Smooth muscle cell (in vitro differentiated cells): Measurements from ENCODE around the gene PI4KA. TPM values are rescaled to one million over a fixed set of nuclear protein-coding genes. Genes with fewer than 3 reads are reported as not detected.
A peak's percentile ranks its signal among the peaks of the same experiment; 100 is the strongest.

ENCODE experiments used
- DNase-seq: peaks from one replicate; lab custom pipeline; 2025; ENCODE audit not compliant: unreplicated experiment; lab: John Stamatoyannopoulos, UW
- H2AFZ ChIP-seq: fragments of 200-600 bp; sonication (generic); 2 replicates; pipeline ENCODE4 v1.6.0; 2016; ENCODE audit warnings: antibody characterized with exemption, low read depth, mild to moderate bottlenecking
- H3F3A ChIP-seq: fragments of 200-600 bp; sonication (generic); 2 replicates; pipeline ENCODE4 v1.6.0; 2017; ENCODE audit warnings: antibody characterized with exemption, low read depth
- H3K27ac ChIP-seq: fragments of 200-600 bp; sonication (generic); 2 replicates; pipeline ENCODE4 v1.5.1; 2016; ENCODE audit warnings: low read depth, mild to moderate bottlenecking
- H3K27me3 ChIP-seq: fragments of 200-600 bp; sonication (generic); 2 replicates; pipeline ENCODE4 v1.6.1; 2016; ENCODE audit warnings: low read depth, mild to moderate bottlenecking
- H3K36me3 ChIP-seq: fragments of 200-600 bp; sonication (generic); 2 replicates; pipeline ENCODE4 v1.5.1; 2016; ENCODE audit warnings: low read depth
- H3K4me1 ChIP-seq: fragments of 200-600 bp; sonication (generic); 2 replicates; pipeline ENCODE4 v1.5.1; 2016; ENCODE audit warnings: low read depth
- H3K4me2 ChIP-seq: fragments of 200-600 bp; sonication (generic); 2 replicates; pipeline ENCODE4 v1.6.0; 2016; ENCODE audit warnings: mild to moderate bottlenecking
- H3K4me3 ChIP-seq: fragments of 200-600 bp; sonication (generic); 2 replicates; pipeline ENCODE4 v1.5.1; 2016; ENCODE audit warnings: mild to moderate bottlenecking
- H3K79me2 ChIP-seq: fragments of 200-600 bp; sonication (generic); 2 replicates; pipeline ENCODE4 v1.6.0; 2016; ENCODE audit warnings: low read depth, mild to moderate bottlenecking
- H3K9ac ChIP-seq: fragments of 200-600 bp; sonication (generic); 2 replicates; pipeline ENCODE4 v1.6.0; 2016; ENCODE audit warnings: low read depth
- H3K9me3 ChIP-seq: fragments of 200-600 bp; sonication (generic); replicated peaks from 2 replicates; pipeline ENCODE4 v1.5.1; 2016; ENCODE audit warnings: low read depth
- H4K20me1 ChIP-seq: fragments of 200-600 bp; sonication (generic); 2 replicates; pipeline ENCODE4 v1.6.0; 2016; ENCODE audit warnings: low read depth
- WGBS: methylation state at CpG from one replicate; pipeline ENCODE4 v1.1.7; 2016; ENCODE audit warnings: low lambda C conversion rate; 5-methylcytosine and 5-hydroxymethylcytosine counted together
- polyA plus RNA-seq: library from polyadenylated mRNA; unstranded; fragments of >200 nt; fragmentation: Nextera tagmentation; extraction: Ambion mirVana; gene quantifications from 2 replicates; pipeline ENCODE4 v1.2.1, GENCODE V29; 2016
- total RNA-seq: library from RNA; depleted of rRNA; stranded (reverse); fragments of >200 nt; gene quantifications from 2 replicates; pipeline ENCODE4 v1.2.3, GENCODE V29; 2014
- TF ChIP-seq, protein P1 (sequence below): fragments of 200-600 bp; sonication (generic); IDR thresholded peaks from 2 replicates; pipeline ENCODE4 v1.5.1; 2017; ENCODE audit warnings: borderline replicate concordance, mild to moderate bottlenecking, antibody characterized with exemption; ENCODE audit not compliant: insufficient read depth, poor library complexity, severe bottlenecking

The PI4KA gene
- total and polyA plus RNA-seq, 2 experiments from 2014 or later: 23.5 to 33.2 TPM

DNA sequence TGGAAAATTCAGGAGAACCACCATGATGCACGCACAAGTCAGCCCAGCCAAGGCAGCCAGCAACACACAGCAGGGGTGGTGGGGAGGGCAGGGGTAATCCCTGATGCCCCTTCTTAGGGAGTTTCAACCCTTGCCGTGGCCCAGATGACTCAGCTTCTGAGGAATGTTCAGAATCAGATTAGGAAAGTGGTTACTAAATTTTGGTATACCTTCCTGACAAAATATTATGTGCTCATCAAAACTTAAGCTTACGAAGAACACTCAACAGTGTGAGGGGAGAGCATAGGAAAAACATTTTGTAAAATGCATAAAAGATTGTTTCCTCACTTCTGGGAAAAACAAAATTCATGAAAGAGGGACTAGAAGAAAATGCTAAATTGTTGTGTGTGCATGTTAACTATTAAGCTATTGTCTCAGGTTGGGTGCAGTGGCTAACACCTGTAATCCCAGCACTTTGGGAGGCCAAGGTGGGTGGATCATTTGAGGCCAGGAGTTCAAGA is 52.6 kb downstream of the PI4KA start:
- Histone ChIP-seq H4K20me1 (no peaks in the 10 kb centered on the region), H3K4me1 (no peaks in the 10 kb centered on the region), H2AFZ (no peak overlapping the region), H3K27ac (no peak overlapping the region), H3F3A (no peaks in the 10 kb centered on the region), H3K4me3 (no peak overlapping the region), H3K4me2 (no peak overlapping the region), H3K36me3 (no peaks in the 10 kb centered on the region), H3K9ac (no peak overlapping the region), H3K79me2 (no peaks in the 10 kb centered on the region), H3K27me3 (no peaks in the 10 kb centered on the region), H3K9me3 (no peaks in the 10 kb centered on the region)
- TF ChIP-seq, protein P1, sequence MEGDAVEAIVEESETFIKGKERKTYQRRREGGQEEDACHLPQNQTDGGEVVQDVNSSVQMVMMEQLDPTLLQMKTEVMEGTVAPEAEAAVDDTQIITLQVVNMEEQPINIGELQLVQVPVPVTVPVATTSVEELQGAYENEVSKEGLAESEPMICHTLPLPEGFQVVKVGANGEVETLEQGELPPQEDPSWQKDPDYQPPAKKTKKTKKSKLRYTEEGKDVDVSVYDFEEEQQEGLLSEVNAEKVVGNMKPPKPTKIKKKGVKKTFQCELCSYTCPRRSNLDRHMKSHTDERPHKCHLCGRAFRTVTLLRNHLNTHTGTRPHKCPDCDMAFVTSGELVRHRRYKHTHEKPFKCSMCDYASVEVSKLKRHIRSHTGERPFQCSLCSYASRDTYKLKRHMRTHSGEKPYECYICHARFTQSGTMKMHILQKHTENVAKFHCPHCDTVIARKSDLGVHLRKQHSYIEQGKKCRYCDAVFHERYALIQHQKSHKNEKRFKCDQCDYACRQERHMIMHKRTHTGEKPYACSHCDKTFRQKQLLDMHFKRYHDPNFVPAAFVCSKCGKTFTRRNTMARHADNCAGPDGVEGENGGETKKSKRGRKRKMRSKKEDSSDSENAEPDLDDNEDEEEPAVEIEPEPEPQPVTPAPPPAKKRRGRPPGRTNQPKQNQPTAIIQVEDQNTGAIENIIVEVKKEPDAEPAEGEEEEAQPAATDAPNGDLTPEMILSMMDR: no peak
- 62% methylated on average over 3 of the region's 3 CpGs for WGBS
- DNase-seq: no peak

DNA sequence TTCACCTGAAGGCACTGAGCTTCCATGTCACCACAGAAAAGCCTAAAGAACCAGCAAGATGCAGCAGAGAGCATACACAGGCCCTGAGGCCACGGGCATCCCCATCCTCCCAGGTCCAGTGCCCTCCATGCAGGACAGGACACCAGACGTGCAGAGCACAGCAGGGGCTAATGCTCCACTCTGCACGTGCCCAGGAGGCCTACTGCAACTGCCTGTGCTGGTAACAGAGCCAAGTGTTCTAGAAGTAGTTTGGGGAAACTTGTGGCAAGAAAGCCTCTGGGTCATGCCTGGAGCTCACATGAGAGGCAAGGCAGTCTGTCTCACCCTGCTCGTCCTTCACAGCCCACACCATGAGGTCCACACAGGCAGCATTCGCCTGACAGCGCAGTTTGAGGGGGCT is 54.0 kb downstream of the PI4KA start:
- H3K27me3 ChIP-seq: no peaks in the 10 kb centered on the region
- no peaks in the 10 kb centered on the region for H3K9me3 ChIP-seq
- no peaks in the 10 kb centered on the region for H3K4me1 ChIP-seq
- no peaks in the 10 kb centered on the region for H3K36me3 ChIP-seq
- H4K20me1 ChIP-seq: no peaks in the 10 kb centered on the region
- WGBS: 94% methylated on average over 6 of the region's 6 CpGs
- H3K4me2 ChIP-seq: no peak overlapping the region
- no peak overlapping the region for H3K4me3 ChIP-seq
- no peak overlapping the region for H2AFZ ChIP-seq
- H3F3A ChIP-seq: no peaks in the 10 kb centered on the region
- no peak overlapping the region for H3K9ac ChIP-seq
- DNase-seq: no peak
- TF ChIP-seq, protein P1: no peak
- H3K79me2 ChIP-seq: no peaks in the 10 kb centered on the region
- no peak overlapping the region for H3K27ac ChIP-seq

GRCh38 chr22:20803696-20804324 is 54.8 kb downstream of the PI4KA start:
- Histone ChIP-seq H3K27me3 (no peaks in the 10 kb centered on the region), H3K9ac (no peak overlapping the region), H3K4me2 (no peak overlapping the region), H4K20me1 (no peaks in the 10 kb centered on the region), H3K79me2 (no peaks in the 10 kb centered on the region), H2AFZ (no peak overlapping the region), H3K4me3 (no peak overlapping the region), H3F3A (no peaks in the 10 kb centered on the region), H3K36me3 (no peaks in the 10 kb centered on the region), H3K27ac (no peak overlapping the region), H3K4me1 (no peaks in the 10 kb centered on the region), H3K9me3 (no peaks in the 10 kb centered on the region)
- TF ChIP-seq, protein P1: peak; percentile 47
- DNase-seq: no peak
- WGBS: 87% methylated on average over 11 of the region's 11 CpGs

DNA sequence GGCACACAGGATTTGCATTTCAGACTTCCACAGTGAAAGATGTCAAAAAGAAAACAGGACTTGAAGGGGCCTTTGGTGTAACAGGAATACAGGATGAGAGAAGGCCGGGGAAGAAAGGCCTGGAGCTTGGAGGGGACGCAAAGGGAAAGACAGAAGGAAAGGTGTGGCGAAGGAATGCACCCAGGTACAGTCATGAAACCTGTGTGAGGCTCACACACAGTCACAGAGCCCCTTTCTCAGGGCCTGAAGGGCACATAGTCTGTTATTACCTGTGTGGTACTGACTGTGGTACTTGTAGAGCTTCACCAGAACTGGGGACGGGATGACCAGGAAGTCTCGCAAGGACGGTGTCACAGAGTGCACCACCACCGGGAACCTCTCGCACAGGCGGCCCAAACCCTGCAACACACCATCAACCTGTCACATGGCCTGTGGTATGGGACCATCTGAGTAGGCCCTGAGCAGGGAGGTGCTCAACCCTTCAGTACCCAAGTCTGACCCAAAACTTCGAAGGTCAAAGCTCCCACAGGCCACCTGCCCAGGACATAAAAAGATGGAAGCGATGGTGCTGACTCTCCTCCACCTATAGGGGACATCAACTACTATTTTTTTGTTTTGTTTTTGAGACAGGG is 55.6 kb downstream of the PI4KA start:
- no peak overlapping the region for H3K27ac ChIP-seq
- H4K20me1 ChIP-seq: no peaks in the 10 kb centered on the region
- TF ChIP-seq, protein P1: no peak
- no peaks in the 10 kb centered on the region for H3F3A ChIP-seq
- H3K9ac ChIP-seq: no peak overlapping the region
- H3K36me3 ChIP-seq: no peaks in the 10 kb centered on the region
- no peak overlapping the region for H3K4me2 ChIP-seq
- no peaks in the 10 kb centered on the region for H3K9me3 ChIP-seq
- no peak overlapping the region for H2AFZ ChIP-seq
- no peaks in the 10 kb centered on the region for H3K27me3 ChIP-seq
- no peaks in the 10 kb centered on the region for H3K4me1 ChIP-seq
- 96% methylated on average over 11 of the region's 11 CpGs for WGBS
- no peak overlapping the region for H3K4me3 ChIP-seq
- no peak for DNase-seq
- H3K79me2 ChIP-seq: no peaks in the 10 kb centered on the region
